ENCODE measurements around the gene ADAMTS18. TPM values are rescaled to one million over a fixed set of nuclear protein-coding genes. Genes with fewer than 3 reads are reported as not detected.
"Not testable (repeated sequence)": the region's sequence is repeated elsewhere in the genome, so short reads cannot be mapped to it uniquely, and the experiment has no call there.

ADAMTS18 gene
- total RNA-seq, 1 experiment from 2014 or later: not detected

GRCh38 chr16:77271532-77272426, 163.1 kb downstream of the ADAMTS18 start:
- H3K36me3 ChIP-seq (ENCODE audit: insufficient read depth, low read length, poor library complexity, severe bottlenecking): no peaks in the 10 kb centered on the region
- ChIA-PET CTCF (no interaction called here), POLR2A (ENCODE audit: low non-redundant PET) (no interaction called here)

GRCh38 chr16:77266185-77266584, 168.6 kb downstream of the ADAMTS18 start:
- peaks cover 13% of the 10 kb centered on the region for H3K27me3 ChIP-seq (replicated peaks; ENCODE audit: insufficient read depth, low read depth, low read length, poor library complexity)
- BruUV-seq (replicated peaks); H3K27ac ChIP-seq (ENCODE audit: low read depth, low read length, poor library complexity, severe bottlenecking); H3K4me1 ChIP-seq (ENCODE audit: insufficient read depth, low read length, poor library complexity, severe bottlenecking); H3K4me3 ChIP-seq (ENCODE audit: low read depth, low read length, poor library complexity, severe bottlenecking); DNase-seq (ENCODE audit: low spot score); H3K9me3 ChIP-seq (ENCODE audit: low read depth, low read length, poor library complexity, severe bottlenecking); CTCF ChIA-PET; intact Hi-C loops (cut with micrococcal nuclease; ENCODE audit: unreplicated experiment); H3K36me3 ChIP-seq (ENCODE audit: insufficient read depth, low read length, poor library complexity, severe bottlenecking); POLR2A ChIA-PET (ENCODE audit: low non-redundant PET): not testable (repeated sequence)

More at GRCh38 chr16:77271532-77272426, 163.1 kb downstream of the ADAMTS18 start:
- Histone ChIP-seq H3K4me1 (ENCODE audit: insufficient read depth, low read length, poor library complexity, severe bottlenecking) (no peaks in the 10 kb centered on the region), H3K27ac (ENCODE audit: low read depth, low read length, poor library complexity, severe bottlenecking) (no peak overlapping the region), H3K27me3 (replicated peaks; ENCODE audit: insufficient read depth, low read depth, low read length, poor library complexity) (peaks cover 5% of the 10 kb centered on the region), H3K4me3 (ENCODE audit: low read depth, low read length, poor library complexity, severe bottlenecking) (no peak overlapping the region), H3K9me3 (ENCODE audit: low read depth, low read length, poor library complexity, severe bottlenecking) (no peaks in the 10 kb centered on the region)
- TF ChIP-seq CTCF (conservative IDR thresholded peaks at IDR 0.05; ENCODE audit: low read depth, low read length) (no peak), EZH2 (IDR thresholded peaks at IDR 0.05; ENCODE audit: borderline replicate concordance, low read depth, low read length, poor library complexity, severe bottlenecking) (no peak)
- no TSS peak for BruUV-seq (replicated peaks)
- intact Hi-C loops (cut with micrococcal nuclease; ENCODE audit: unreplicated experiment): no loop called here
- DNase-seq (ENCODE audit: low spot score): no peak

GRCh38 chr16:77262971-77263370, 171.9 kb downstream of the ADAMTS18 start:
- no TSS peak for BruUV-seq (replicated peaks)
- POLR2A ChIA-PET (ENCODE audit: low non-redundant PET): no interaction called here
- H3K27ac ChIP-seq (ENCODE audit: low read depth, low read length, poor library complexity, severe bottlenecking): no peak overlapping the region
- TF ChIP-seq CTCF (conservative IDR thresholded peaks at IDR 0.05; ENCODE audit: low read depth, low read length): no peak
- no peak for TF ChIP-seq EZH2 (IDR thresholded peaks at IDR 0.05; ENCODE audit: borderline replicate concordance, low read depth, low read length, poor library complexity, severe bottlenecking)
- H3K9me3 ChIP-seq (ENCODE audit: low read depth, low read length, poor library complexity, severe bottlenecking): no peaks in the 10 kb centered on the region
- intact Hi-C loops (cut with micrococcal nuclease; ENCODE audit: unreplicated experiment): no loop called here
- DNase-seq (ENCODE audit: low spot score): no peak
- H3K27me3 ChIP-seq (replicated peaks; ENCODE audit: insufficient read depth, low read depth, low read length, poor library complexity): peaks cover 21% of the 10 kb centered on the region
- no peak overlapping the region for H3K4me3 ChIP-seq (ENCODE audit: low read depth, low read length, poor library complexity, severe bottlenecking)
- no peaks in the 10 kb centered on the region for H3K36me3 ChIP-seq (ENCODE audit: insufficient read depth, low read length, poor library complexity, severe bottlenecking)
- CTCF ChIA-PET: no interaction called here
- no peaks in the 10 kb centered on the region for H3K4me1 ChIP-seq (ENCODE audit: insufficient read depth, low read length, poor library complexity, severe bottlenecking)

- POLR2A ChIA-PET (ENCODE audit: low non-redundant PET): no interaction called here
- H3K9me3 ChIP-seq (ENCODE audit: low read depth, low read length, poor library complexity, severe bottlenecking): no peaks in the 10 kb centered on the region
- no peak overlapping the region for H3K27ac ChIP-seq (ENCODE audit: low read depth, low read length, poor library complexity, severe bottlenecking)
- CTCF ChIA-PET: no interaction called here
- BruUV-seq (replicated peaks): no TSS peak
- H3K4me1 ChIP-seq (ENCODE audit: insufficient read depth, low read length, poor library complexity, severe bottlenecking): no peaks in the 10 kb centered on the region
- TF ChIP-seq CTCF (conservative IDR thresholded peaks at IDR 0.05; ENCODE audit: low read depth, low read length) (no peak), EZH2 (IDR thresholded peaks at IDR 0.05; ENCODE audit: borderline replicate concordance, low read depth, low read length, poor library complexity, severe bottlenecking) (no peak)
- H3K27me3 ChIP-seq (replicated peaks; ENCODE audit: insufficient read depth, low read depth, low read length, poor library complexity): no peaks in the 10 kb centered on the region
- no peak overlapping the region for H3K4me3 ChIP-seq (ENCODE audit: low read depth, low read length, poor library complexity, severe bottlenecking)
- intact Hi-C loops (cut with micrococcal nuclease; ENCODE audit: unreplicated experiment): no loop called here
- DNase-seq (ENCODE audit: low spot score): no peak
- H3K36me3 ChIP-seq (ENCODE audit: insufficient read depth, low read length, poor library complexity, severe bottlenecking): no peaks in the 10 kb centered on the region
Measured at GRCh38 chr16:77250400-77250799, 184.4 kb downstream of the ADAMTS18 start.

Data from A673 (cell line).